ENCODE measurements around the gene SLC2A4RG. TPM values are rescaled to one million over a fixed set of nuclear protein-coding genes. Genes with fewer than 3 reads are reported as not detected.

SLC2A4RG gene
- total and polyA plus RNA-seq, 2 of the 13 experiments (the other 11 are each of a cell fraction or from before 2014, with no cell fraction given) = 91.4 to 95.9 TPM

DNA sequence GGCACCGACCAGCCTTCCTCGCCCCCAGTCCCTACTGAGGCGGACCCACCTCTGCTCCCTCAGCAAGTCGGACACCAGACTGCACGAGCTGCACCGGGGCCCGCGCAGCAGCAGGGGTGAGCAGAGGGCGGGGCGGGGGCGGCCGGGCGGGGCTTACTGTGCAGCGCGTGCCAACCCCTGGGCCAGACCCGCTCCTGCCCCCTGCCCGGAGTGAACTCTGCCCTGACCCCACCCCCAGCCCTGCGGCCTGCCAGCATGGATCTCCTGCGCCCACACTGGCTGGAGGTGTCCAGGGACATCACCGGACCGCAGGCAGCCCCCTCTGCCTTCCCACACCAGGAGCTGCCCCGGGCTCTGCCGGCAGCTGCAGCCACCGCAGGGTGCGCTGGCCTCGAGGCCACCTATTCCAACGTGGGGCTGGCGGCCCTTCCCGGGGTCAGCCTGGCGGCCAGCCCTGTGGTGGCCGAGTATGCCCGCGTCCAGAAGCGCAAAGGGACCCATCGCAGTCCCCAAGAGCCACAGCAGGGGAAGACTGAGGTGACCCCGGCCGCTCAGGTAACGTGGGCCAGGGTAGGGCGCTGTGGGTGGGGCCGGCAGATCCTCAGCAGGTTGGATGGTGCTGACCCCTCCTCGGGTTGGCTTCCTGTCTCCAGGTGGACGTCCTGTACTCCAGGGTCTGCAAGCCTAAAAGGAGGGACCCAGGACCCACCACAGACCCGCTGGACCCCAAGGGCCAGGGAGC lies 1.5 kb upstream of the SLC2A4RG start (continued):
- TF ChIP-seq, protein P1, sequence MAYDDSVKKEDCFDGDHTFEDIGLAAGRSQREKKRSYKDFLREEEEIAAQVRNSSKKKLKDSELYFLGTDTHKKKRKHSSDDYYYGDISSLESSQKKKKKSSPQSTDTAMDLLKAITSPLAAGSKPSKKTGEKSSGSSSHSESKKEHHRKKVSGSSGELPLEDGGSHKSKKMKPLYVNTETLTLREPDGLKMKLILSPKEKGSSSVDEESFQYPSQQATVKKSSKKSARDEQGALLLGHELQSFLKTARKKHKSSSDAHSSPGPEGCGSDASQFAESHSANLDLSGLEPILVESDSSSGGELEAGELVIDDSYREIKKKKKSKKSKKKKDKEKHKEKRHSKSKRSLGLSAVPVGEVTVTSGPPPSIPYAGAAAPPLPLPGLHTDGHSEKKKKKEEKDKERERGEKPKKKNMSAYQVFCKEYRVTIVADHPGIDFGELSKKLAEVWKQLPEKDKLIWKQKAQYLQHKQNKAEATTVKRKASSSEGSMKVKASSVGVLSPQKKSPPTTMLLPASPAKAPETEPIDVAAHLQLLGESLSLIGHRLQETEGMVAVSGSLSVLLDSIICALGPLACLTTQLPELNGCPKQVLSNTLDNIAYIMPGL (CRISPR knock-in tag; IDR thresholded peaks at IDR 0.05; ENCODE audit: borderline replicate concordance in 1 of 2, low read depth in 1 of 2) = peak; percentile 69 to 92; a peak in 3 of 4 replicates
- TF ChIP-seq ZFP1 (CRISPR knock-in tag; IDR thresholded peaks at IDR 0.05) = peak; percentile 67; the same call in 1 of the 2 replicates
- TF ChIP-seq, protein P2, sequence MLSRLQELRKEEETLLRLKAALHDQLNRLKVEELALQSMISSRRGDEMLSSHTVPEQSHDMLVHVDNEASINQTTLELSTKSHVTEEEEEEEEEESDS (CRISPR knock-in tag; IDR thresholded peaks at IDR 0.05; ENCODE audit: borderline replicate concordance) = no peak
- no peak for TF ChIP-seq ZSCAN12 (CRISPR knock-in tag; IDR thresholded peaks at IDR 0.05)
- TF ChIP-seq SIN3B (IDR thresholded peaks at IDR 0.05; ENCODE audit: low read length) = no peak
- TF ChIP-seq, protein P3, sequence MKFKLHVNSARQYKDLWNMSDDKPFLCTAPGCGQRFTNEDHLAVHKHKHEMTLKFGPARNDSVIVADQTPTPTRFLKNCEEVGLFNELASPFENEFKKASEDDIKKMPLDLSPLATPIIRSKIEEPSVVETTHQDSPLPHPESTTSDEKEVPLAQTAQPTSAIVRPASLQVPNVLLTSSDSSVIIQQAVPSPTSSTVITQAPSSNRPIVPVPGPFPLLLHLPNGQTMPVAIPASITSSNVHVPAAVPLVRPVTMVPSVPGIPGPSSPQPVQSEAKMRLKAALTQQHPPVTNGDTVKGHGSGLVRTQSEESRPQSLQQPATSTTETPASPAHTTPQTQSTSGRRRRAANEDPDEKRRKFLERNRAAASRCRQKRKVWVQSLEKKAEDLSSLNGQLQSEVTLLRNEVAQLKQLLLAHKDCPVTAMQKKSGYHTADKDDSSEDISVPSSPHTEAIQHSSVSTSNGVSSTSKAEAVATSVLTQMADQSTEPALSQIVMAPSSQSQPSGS (CRISPR knock-in tag; IDR thresholded peaks at IDR 0.05) = peak; percentile 75; the same call in 1 of the 2 replicates
- TF ChIP-seq, protein P4, sequence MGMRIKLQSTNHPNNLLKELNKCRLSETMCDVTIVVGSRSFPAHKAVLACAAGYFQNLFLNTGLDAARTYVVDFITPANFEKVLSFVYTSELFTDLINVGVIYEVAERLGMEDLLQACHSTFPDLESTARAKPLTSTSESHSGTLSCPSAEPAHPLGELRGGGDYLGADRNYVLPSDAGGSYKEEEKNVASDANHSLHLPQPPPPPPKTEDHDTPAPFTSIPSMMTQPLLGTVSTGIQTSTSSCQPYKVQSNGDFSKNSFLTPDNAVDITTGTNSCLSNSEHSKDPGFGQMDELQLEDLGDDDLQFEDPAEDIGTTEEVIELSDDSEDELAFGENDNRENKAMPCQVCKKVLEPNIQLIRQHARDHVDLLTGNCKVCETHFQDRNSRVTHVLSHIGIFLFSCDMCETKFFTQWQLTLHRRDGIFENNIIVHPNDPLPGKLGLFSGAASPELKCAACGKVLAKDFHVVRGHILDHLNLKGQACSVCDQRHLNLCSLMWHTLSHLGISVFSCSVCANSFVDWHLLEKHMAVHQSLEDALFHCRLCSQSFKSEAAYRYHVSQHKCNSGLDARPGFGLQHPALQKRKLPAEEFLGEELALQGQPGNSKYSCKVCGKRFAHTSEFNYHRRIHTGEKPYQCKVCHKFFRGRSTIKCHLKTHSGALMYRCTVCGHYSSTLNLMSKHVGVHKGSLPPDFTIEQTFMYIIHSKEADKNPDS (CRISPR knock-in tag; IDR thresholded peaks at IDR 0.05) = peak; percentile 27; the same call in 1 of the 2 replicates
- TF ChIP-seq, protein P5, sequence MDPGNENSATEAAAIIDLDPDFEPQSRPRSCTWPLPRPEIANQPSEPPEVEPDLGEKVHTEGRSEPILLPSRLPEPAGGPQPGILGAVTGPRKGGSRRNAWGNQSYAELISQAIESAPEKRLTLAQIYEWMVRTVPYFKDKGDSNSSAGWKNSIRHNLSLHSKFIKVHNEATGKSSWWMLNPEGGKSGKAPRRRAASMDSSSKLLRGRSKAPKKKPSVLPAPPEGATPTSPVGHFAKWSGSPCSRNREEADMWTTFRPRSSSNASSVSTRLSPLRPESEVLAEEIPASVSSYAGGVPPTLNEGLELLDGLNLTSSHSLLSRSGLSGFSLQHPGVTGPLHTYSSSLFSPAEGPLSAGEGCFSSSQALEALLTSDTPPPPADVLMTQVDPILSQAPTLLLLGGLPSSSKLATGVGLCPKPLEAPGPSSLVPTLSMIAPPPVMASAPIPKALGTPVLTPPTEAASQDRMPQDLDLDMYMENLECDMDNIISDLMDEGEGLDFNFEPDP (CRISPR knock-in tag; conservative IDR thresholded peaks at IDR 0.05) = no peak
- peak; percentile 97 for TF ChIP-seq ZNF274 (CRISPR knock-in tag; IDR thresholded peaks at IDR 0.05)
- TF ChIP-seq, protein P6, sequence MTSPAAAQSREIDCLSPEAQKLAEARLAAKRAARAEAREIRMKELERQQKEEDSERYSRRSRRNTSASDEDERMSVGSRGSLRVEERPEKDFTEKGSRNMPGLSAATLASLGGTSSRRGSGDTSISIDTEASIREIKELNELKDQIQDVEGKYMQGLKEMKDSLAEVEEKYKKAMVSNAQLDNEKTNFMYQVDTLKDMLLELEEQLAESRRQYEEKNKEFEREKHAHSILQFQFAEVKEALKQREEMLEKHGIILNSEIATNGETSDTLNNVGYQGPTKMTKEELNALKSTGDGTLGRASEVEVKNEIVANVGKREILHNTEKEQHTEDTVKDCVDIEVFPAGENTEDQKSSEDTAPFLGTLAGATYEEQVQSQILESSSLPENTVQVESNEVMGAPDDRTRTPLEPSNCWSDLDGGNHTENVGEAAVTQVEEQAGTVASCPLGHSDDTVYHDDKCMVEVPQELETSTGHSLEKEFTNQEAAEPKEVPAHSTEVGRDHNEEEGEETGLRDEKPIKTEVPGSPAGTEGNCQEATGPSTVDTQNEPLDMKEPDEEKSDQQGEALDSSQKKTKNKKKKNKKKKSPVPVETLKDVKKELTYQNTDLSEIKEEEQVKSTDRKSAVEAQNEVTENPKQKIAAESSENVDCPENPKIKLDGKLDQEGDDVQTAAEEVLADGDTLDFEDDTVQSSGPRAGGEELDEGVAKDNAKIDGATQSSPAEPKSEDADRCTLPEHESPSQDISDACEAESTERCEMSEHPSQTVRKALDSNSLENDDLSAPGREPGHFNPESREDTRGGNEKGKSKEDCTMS (CRISPR knock-in tag; conservative IDR thresholded peaks at IDR 0.05) = peak; percentile 46; the same call in 1 of the 2 replicates
- TF ChIP-seq, protein P7, sequence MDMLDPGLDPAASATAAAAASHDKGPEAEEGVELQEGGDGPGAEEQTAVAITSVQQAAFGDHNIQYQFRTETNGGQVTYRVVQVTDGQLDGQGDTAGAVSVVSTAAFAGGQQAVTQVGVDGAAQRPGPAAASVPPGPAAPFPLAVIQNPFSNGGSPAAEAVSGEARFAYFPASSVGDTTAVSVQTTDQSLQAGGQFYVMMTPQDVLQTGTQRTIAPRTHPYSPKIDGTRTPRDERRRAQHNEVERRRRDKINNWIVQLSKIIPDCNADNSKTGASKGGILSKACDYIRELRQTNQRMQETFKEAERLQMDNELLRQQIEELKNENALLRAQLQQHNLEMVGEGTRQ (IDR thresholded peaks at IDR 0.05; ENCODE audit: low read depth, low read length) = no peak
- TF ChIP-seq, protein P7 (CRISPR knock-in tag; IDR thresholded peaks at IDR 0.05; ENCODE audit: borderline replicate concordance) = 0 out of 2 replicates have a peak, but pooled peaks have one; percentile 37

Measured in HepG2 (cell line).